ENCODE measurements around the gene ARHGEF28. TPM values are rescaled to one million over a fixed set of nuclear protein-coding genes. Genes with fewer than 3 reads are reported as not detected.

ARHGEF28 gene
- total RNA-seq, 2 donors from 2014 or later: 0.24 to 0.30 TPM

DNA sequence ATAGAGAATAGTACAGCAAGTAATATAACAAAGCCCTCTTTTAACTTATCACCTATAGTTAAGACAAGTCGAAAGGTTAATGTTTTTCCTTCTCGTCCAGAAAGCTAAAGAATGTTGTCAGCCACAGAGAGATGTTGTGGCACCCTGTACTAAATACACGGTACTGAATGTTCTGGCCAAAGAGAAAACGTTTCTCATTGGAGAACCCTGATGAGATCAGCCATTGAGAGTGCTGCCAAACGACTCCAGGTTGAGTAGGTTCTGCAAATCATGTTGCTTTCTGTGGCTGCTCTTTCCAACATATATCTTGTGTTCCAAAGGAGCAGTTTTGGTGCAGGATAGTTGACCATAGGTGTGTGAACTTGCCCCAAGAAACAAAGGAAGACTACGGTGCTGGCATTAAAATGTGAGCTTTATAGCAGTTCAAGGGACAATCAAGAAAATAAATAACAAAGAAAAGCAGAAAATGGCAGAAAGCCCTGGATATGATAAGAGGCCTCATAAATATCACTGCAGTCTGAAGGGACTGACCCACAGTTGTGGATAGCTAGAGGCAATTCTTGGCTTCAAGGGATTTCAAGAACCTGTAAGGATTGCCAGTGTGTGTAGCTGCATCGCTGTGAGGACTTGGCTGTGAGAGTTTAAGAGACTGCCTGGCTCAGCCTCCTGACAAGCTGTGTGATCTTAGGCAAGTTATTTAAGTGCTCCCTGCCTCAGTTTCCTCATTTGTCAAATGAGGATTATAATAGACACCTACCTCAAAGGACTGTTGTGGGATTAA lies 102.7 kb downstream of the ARHGEF28 start:
- peaks cover 35% of the 10 kb centered on the region for H3K27me3 Mint-ChIP-seq (ENCODE audit: low read depth)
- H3K36me3 Mint-ChIP-seq (ENCODE audit: insufficient read depth in 2 of 2): no peaks in the 10 kb centered on the region
- no peaks in the 10 kb centered on the region for H3K4me1 Mint-ChIP-seq (ENCODE audit: low read depth)
- DNase-seq (no peak), ATAC-seq (replicated peaks in 1 of 2) (no peak)
- H3K9me3 Mint-ChIP-seq: peaks cover 0 to under 1% of the 10 kb centered on the region in 2 donors
- H3K27ac Mint-ChIP-seq: no peak overlapping the region
- no peak overlapping the region for H3K4me3 Mint-ChIP-seq

DNA sequence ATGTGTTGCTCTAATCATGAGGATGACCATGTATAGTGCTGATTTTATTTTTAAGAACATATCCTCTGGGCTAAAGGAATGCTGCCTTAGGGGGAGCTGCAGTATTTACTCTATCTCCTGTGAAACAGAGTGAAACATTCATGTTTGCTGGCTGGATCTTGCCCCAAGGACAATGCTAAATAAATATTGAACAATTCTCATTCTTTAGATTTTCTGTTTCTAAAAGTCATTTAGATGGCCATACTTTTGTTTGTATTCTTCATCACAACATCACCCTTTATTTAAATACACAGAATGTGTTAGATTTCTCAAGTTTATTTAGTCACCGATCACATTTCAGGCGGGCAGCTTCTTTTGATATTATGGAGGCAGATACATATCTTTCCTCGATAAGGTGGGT lies 103.3 kb downstream of the ARHGEF28 start:
- DNase-seq: no peak
- ATAC-seq (replicated peaks in 1 of 2): no peak
- H3K4me3 Mint-ChIP-seq: no peak overlapping the region

DNA sequence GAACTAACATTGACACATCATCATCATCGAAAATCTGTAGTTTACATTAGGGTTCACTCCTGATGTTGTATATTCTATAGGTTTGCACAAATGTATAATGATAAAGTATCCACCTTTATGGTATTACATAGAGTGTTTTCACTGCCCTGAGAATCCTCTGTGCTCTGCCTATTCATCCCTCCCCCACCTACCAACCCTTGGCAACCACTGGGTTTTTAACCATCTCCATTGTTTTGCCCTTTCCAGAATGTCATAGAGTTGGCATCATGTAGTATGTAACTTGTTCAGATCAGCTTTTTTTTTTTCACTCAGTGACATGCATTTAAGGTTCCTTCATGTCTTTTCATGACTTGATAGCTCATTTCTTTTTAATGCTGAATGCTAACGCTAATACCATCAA lies 106.0 kb downstream of the ARHGEF28 start:
- Mint-ChIP-seq H3K4me3 (no peak overlapping the region), H3K9me3 (peaks cover 0 to 1% of the 10 kb centered on the region in 2 donors), H3K36me3 (ENCODE audit: insufficient read depth in 2 of 2) (no peaks in the 10 kb centered on the region), H3K27me3 (ENCODE audit: low read depth) (peaks cover 39% of the 10 kb centered on the region), H3K27ac (no peak overlapping the region), H3K4me1 (ENCODE audit: low read depth) (no peaks in the 10 kb centered on the region)
- DNase-seq (no peak), ATAC-seq (replicated peaks in 1 of 2) (no peak)

More for the DNA sequence above, 103.3 kb downstream of the ARHGEF28 start:
- H3K4me1 Mint-ChIP-seq (ENCODE audit: low read depth): no peaks in the 10 kb centered on the region
- H3K9me3 Mint-ChIP-seq: peaks cover 0 to 1% of the 10 kb centered on the region in 2 donors
- no peak overlapping the region for H3K27ac Mint-ChIP-seq
- H3K27me3 Mint-ChIP-seq (ENCODE audit: low read depth): peaks cover 40% of the 10 kb centered on the region
- no peaks in the 10 kb centered on the region for H3K36me3 Mint-ChIP-seq (ENCODE audit: insufficient read depth in 2 of 2)

DNA sequence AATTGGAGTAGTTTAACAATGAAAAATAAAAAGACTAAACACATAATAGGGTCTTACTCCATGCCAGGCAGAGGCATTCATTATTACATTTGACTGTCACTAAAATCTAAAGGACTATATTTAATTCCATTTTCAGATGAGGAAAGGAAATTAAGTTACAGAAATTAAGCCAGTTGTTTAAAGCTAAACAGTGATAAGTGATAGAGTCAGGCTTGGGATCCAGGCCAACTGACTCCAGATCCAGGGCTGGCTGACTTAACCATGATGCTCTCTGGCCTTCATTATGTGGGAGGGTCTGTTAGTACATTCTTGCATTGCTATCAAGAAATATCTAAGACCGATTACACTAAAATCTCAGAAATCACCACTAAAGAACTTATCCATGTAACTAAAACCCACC lies 107.2 kb downstream of the ARHGEF28 start:
- H3K36me3 Mint-ChIP-seq (ENCODE audit: insufficient read depth in 2 of 2): no peaks in the 10 kb centered on the region
- no peak overlapping the region for H3K4me3 Mint-ChIP-seq
- ATAC-seq (replicated peaks in 1 of 2): no peak
- DNase-seq: no peak
- H3K9me3 Mint-ChIP-seq: peaks cover 0 to 1% of the 10 kb centered on the region in 2 donors
- no peak overlapping the region for H3K27ac Mint-ChIP-seq
- H3K27me3 Mint-ChIP-seq (ENCODE audit: low read depth): peaks cover 31% of the 10 kb centered on the region
- H3K4me1 Mint-ChIP-seq (ENCODE audit: low read depth): no peaks in the 10 kb centered on the region

DNA sequence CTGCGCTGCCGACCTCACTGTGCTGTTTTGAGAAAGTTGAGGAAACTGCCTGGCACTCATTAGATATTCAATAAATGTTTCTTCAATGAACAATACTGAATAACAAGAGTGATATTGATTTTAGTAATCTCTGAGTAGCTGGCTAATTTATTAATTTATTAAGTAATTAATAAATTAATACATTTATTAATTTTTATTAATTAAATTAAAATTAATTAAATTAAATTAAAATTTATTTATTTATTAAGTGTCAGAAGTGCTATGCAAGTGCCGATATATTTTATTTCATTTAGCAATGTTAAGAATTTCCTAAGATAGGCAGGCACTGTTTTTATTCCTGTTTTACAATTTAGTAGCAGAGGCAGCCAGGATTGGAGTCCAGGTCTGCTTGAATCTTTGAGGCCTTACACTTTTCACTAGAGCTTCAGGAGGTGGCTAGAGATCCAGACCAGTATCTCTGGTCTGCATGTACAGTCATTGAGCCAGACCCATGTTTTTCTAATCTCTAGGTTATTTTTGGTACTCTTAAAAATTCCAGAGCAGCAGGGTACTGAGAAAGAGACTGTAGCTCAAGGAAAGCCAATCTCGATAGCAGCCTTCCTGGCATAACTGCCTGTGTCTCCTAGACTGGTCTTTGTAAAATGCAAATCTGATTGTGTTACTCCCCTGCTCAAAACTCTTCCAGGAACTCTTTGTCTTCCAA lies 109.2 kb downstream of the ARHGEF28 start:
- Mint-ChIP-seq H3K9me3 (peaks cover 0 to 1% of the 10 kb centered on the region in 2 donors), H3K36me3 (ENCODE audit: insufficient read depth in 2 of 2) (no peaks in the 10 kb centered on the region), H3K4me3 (no peak overlapping the region), H3K27ac (no peak overlapping the region), H3K27me3 (ENCODE audit: low read depth) (peaks cover 35% of the 10 kb centered on the region), H3K4me1 (ENCODE audit: low read depth) (no peaks in the 10 kb centered on the region)
- ATAC-seq (replicated peaks in 1 of 2) (no peak), DNase-seq (no peak)

DNA sequence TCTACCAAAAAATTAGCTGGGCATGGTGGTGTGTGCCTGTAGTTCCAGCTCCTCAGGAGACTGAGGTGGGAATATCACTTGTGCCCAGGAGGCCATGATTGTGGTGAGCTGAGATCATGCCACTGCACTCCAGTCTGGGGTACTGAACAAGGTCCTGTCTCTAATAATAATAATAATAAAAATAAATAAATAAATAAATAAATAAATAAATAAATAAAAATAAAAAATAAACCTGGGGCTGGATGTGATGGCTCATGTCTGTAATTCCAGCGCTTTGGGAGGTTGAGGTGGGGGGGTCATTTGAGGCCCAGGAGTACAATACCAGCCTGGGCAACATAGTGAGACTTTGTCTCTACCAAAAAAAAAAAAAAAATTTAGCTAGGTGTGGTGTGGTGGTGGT lies 113.7 kb downstream of the ARHGEF28 start:
- DNase-seq (no peak), ATAC-seq (replicated peaks in 1 of 2) (no peak)
- Mint-ChIP-seq H3K36me3 (ENCODE audit: insufficient read depth in 2 of 2) (no peaks in the 10 kb centered on the region), H3K9me3 (no peaks in the 10 kb centered on the region), H3K4me3 (no peak overlapping the region), H3K4me1 (ENCODE audit: low read depth) (no peaks in the 10 kb centered on the region), H3K27ac (no peak overlapping the region), H3K27me3 (ENCODE audit: low read depth) (peaks cover 7% of the 10 kb centered on the region)

DNA sequence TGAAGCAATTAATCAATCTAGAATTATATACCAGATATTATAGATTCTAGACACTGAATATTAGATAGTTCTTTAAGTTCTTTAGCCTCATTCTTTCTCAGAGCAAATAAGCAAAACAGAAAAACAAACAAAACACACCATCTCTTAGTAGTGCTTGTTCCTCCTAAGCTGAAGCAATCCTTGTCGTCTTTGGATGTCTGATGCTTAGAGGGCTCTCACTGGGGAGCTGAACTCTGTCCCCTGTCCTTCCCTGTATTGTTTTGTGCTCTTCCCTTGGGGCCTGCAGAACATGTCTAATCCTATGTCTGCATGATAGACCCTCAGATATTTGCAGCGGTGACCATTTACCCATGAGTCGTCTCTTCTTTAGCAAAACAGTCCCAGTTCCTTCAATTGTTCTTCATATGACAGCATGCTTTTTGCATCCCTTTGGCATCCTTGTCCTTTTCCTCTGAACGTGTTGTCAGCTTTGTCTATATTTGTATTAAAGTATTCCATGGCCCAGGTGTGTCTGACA lies 114.3 kb downstream of the ARHGEF28 start:
- Mint-ChIP-seq H3K4me1 (ENCODE audit: low read depth) (no peaks in the 10 kb centered on the region), H3K27ac (no peak overlapping the region), H3K36me3 (ENCODE audit: insufficient read depth in 2 of 2) (no peaks in the 10 kb centered on the region), H3K27me3 (ENCODE audit: low read depth) (peaks cover 14% of the 10 kb centered on the region), H3K9me3 (no peaks in the 10 kb centered on the region), H3K4me3 (no peak overlapping the region)
- no peak for DNase-seq
- no peak for ATAC-seq (replicated peaks in 1 of 2)

DNA sequence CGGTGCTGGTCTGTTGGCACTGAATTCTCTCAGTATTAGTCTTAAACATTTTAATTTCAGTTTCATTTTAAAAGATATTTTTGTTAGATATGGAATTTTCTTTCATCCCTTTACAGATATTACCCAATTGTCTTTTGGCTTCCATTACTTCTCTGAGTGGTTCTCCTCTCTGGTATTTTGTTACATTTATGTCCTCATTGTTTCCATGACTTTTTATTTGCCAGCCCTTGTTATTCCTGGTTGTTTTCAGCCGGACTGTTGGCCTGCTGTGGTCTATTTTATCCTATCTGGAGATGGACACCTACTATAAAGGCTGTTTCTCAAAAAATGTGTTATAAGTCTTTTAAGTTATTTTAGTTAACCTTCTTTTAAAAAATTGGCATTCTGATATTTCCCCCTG lies 117.2 kb downstream of the ARHGEF28 start:
- peaks cover 24% of the 10 kb centered on the region for H3K27me3 Mint-ChIP-seq (ENCODE audit: low read depth)
- no peak overlapping the region for H3K4me3 Mint-ChIP-seq
- no peaks in the 10 kb centered on the region for H3K9me3 Mint-ChIP-seq
- no peaks in the 10 kb centered on the region for H3K4me1 Mint-ChIP-seq (ENCODE audit: low read depth)
- no peak overlapping the region for H3K27ac Mint-ChIP-seq
- no peaks in the 10 kb centered on the region for H3K36me3 Mint-ChIP-seq (ENCODE audit: insufficient read depth in 2 of 2)
- no peak for DNase-seq
- ATAC-seq (replicated peaks in 1 of 2): no peak

DNA sequence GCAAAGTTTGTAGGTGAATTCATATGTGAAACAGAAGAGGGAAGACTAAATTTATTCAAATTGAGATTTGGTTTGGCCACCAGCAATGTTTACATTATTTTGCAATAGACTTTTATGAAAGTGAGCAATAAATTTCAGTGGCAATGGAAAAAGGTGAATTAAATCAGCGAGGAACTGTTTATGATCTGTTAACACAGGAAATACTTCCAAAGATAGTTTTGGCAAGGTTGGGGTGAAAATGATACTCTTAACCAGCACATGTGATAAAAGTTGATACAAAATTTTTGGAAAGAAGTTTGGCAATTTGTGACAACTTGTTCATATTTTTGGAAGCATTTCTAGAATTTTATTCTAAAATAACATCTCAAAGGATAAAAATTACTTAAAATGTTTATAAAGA lies 119.8 kb downstream of the ARHGEF28 start:
- Mint-ChIP-seq H3K27ac (no peak overlapping the region), H3K4me3 (no peak overlapping the region), H3K4me1 (ENCODE audit: low read depth) (no peaks in the 10 kb centered on the region), H3K36me3 (ENCODE audit: insufficient read depth in 2 of 2) (no peaks in the 10 kb centered on the region), H3K27me3 (ENCODE audit: low read depth) (peaks cover 34% of the 10 kb centered on the region), H3K9me3 (no peaks in the 10 kb centered on the region)
- no peak for ATAC-seq (replicated peaks in 1 of 2)
- no peak for DNase-seq

DNA sequence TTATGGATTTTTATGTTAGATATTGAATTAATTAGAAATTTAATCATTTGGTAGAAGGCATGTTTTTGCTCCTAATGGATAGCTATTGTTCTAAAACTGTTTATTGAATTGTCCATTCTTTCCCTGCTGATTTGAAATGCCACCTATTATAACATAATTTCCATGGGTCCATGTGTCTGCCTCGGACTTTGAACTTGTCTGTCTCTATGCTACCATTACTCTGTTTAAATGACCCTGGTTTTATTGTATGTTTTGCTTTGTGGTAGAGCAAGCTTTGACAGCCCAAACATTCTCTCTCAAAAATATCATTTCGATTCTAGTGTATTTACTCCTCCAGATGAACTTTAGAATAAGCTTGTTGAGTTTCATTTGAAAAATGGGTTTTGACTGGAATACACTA lies 120.6 kb downstream of the ARHGEF28 start:
- Mint-ChIP-seq H3K36me3 (ENCODE audit: insufficient read depth in 2 of 2) (no peaks in the 10 kb centered on the region), H3K9me3 (no peaks in the 10 kb centered on the region), H3K4me3 (no peak overlapping the region), H3K4me1 (ENCODE audit: low read depth) (no peaks in the 10 kb centered on the region), H3K27ac (no peak overlapping the region), H3K27me3 (ENCODE audit: low read depth) (peaks cover 38% of the 10 kb centered on the region)
- DNase-seq: no peak
- no peak for ATAC-seq (replicated peaks in 1 of 2)

DNA sequence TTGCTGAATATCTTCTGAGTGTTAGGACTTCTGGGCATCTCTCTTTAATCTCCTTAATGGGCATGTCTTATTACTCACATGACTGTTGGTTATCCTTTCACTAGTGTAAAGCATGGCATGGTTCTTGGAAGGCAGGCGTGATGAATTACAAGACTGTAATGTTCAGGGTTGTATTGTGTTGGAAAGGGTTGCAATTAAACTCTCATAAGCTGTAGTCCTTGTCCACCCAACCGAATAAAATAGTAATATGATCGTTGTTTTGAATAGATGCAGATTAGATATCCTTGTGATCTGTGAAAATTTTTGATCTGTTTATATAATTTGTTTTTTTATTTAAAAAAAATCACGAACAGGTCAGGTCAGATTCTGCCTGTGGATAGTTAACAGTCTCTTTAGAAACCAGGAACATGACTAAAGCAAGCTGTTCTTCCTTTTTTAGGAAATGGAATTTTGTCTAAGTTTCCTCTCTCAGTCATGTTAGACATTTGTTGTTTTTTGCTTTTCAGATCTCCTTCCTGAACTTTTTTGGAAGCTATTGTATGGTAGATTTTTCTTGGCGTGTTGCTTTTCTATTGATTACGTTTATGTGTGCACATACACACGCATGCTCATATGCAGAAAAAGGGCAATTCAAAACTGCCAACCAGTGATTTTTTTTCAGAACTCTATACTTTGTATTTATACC lies 121.8 kb downstream of the ARHGEF28 start:
- ATAC-seq (replicated peaks in 1 of 2) (no peak), DNase-seq (no peak)
- Mint-ChIP-seq H3K27me3 (ENCODE audit: low read depth) (peaks cover 50% of the 10 kb centered on the region), H3K36me3 (ENCODE audit: insufficient read depth in 2 of 2) (no peaks in the 10 kb centered on the region), H3K27ac (no peak overlapping the region), H3K9me3 (no peaks in the 10 kb centered on the region), H3K4me3 (no peak overlapping the region), H3K4me1 (ENCODE audit: low read depth) (peaks cover 4% of the 10 kb centered on the region)

DNA sequence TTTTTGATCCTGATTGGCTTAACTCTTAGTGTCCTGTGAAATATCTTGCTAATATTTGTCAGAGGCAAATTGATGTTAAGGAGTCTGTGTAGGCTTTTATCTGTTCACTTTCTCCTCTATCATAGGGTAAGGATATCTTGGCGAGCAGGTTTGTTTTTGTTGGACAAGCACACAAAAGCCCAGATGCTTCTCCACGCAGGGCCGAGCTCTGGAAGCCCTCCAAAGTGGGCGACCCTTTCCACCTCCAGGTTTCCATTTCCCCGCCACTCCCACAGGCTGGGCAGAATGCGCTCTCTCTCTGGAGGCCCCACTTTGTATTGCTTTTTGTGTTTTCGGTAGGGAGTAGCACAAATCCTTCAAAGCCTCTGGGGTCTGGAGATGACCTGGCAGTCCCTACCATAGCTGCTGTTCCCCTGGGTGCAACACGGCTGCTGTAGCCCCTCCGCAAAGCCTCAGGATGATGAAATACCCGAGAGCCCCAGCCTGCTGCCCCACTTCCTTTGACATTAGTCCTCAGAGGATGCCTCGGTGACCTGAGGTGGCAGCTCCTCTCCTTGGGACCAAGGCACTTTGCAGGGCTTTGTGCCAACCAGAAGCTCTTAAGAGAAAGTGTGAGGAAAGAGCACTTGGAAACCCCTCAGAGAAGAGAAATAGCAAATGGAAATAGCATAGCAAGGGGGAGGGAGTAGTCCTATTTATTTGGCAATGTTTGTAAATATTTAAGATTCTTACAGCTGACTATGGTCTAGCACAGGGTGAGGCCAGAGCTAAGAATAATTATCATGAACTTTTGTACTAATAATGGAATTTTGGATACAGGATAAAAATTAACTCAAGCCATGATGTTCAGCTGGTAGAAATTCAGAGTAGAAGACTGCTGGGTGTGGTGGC lies 122.8 kb downstream of the ARHGEF28 start:
- Mint-ChIP-seq H3K27me3 (ENCODE audit: low read depth) (peaks cover 57% of the 10 kb centered on the region), H3K4me1 (ENCODE audit: low read depth) (peaks cover 4% of the 10 kb centered on the region), H3K36me3 (ENCODE audit: insufficient read depth in 2 of 2) (no peaks in the 10 kb centered on the region), H3K4me3 (no peak overlapping the region), H3K9me3 (no peaks in the 10 kb centered on the region), H3K27ac (no peak overlapping the region)
- DNase-seq (no peak), ATAC-seq (replicated peaks in 1 of 2) (no peak)

Measured in activated T-cell treated with anti-CD3 and anti-CD28 coated beads, Interleukin-2, amount 50 U/mL, for 72 hours (primary cell).